Mesothelial cell of epicardium (in vitro differentiated cells): ENCODE results near the gene AMN1. TPM values are rescaled to one million over a fixed set of nuclear protein-coding genes. Genes with fewer than 3 reads are reported as not detected.
"Not testable (repeated sequence)": the region's sequence is repeated elsewhere in the genome, so short reads cannot be mapped to it uniquely, and the experiment has no call there.

Source experiments
- DNase-seq, 2 experiments: peaks; one replicate each; pipeline ENCODE4 v3.0.0; 2021; ENCODE audit warnings: low spot score in 2 of 2; ENCODE audit not compliant: unreplicated experiment in 2 of 2
- H3K27ac Mint-ChIP-seq: 2 replicates; pipeline ENCODE4 v1.8.0; 2021; ENCODE audit warnings: mixed read lengths
- H3K27me3 Mint-ChIP-seq: 2 replicates; pipeline ENCODE4 v1.8.0; 2021; ENCODE audit warnings: low read depth, mixed read lengths
- H3K36me3 Mint-ChIP-seq: 2 replicates; pipeline ENCODE4 v1.8.0; 2021; ENCODE audit warnings: mixed read lengths
- H3K4me1 Mint-ChIP-seq: 2 replicates; pipeline ENCODE4 v1.8.0; 2021; ENCODE audit warnings: mixed read lengths
- H3K4me3 Mint-ChIP-seq: 2 replicates; pipeline ENCODE4 v1.8.0; 2021; ENCODE audit warnings: mild to moderate bottlenecking, moderate library complexity, mixed read lengths
- H3K9me3 Mint-ChIP-seq: 2 replicates; pipeline ENCODE4 v1.8.0; 2021; ENCODE audit warnings: mixed read lengths
- CTCF ChIP-seq: fragments of 200-600 bp; sonication (generic); IDR thresholded peaks from one replicate; pipeline ENCODE4 v1.5.0; 2021; ENCODE audit warnings: antibody characterized with exemption; ENCODE audit not compliant: unreplicated experiment
- total RNA-seq: library from RNA; stranded (reverse); gene quantifications from 3 replicates; pipeline ENCODE4 v1.2.1, GENCODE V29; 2021

AMN1 gene
- total RNA-seq, 1 donor from 2014 or later: 15.3 TPM

GRCh38 chr12:31768046-31768445, 39.2 kb upstream of the AMN1 start:
- Mint-ChIP-seq H3K27me3 (no peaks in the 10 kb centered on the region), H3K36me3 (peaks cover 12% of the 10 kb centered on the region), H3K4me3 (no peak overlapping the region), H3K9me3 (peaks cover 23% of the 10 kb centered on the region), H3K27ac (no peak overlapping the region), H3K4me1 (peaks cover 7% of the 10 kb centered on the region)
- TF ChIP-seq CTCF: no peak
- no peak for DNase-seq

- DNase-seq: no peak
- H3K9me3 Mint-ChIP-seq: peaks cover 19% of the 10 kb centered on the region
- H3K4me3 Mint-ChIP-seq: no peak overlapping the region
- no peaks in the 10 kb centered on the region for H3K4me1 Mint-ChIP-seq
- TF ChIP-seq CTCF: no peak
- H3K36me3 Mint-ChIP-seq: peaks cover 4% of the 10 kb centered on the region
- no peaks in the 10 kb centered on the region for H3K27me3 Mint-ChIP-seq
- H3K27ac Mint-ChIP-seq: no peak overlapping the region
Observed at GRCh38 chr12:31765931-31766330, 37.1 kb upstream of the AMN1 start.

- no peak overlapping the region for H3K27ac Mint-ChIP-seq
- TF ChIP-seq CTCF: no peak
- no peak overlapping the region for H3K4me3 Mint-ChIP-seq
- H3K4me1 Mint-ChIP-seq: no peaks in the 10 kb centered on the region
- no peaks in the 10 kb centered on the region for H3K36me3 Mint-ChIP-seq
- no peak for DNase-seq
- peaks cover 14% of the 10 kb centered on the region for H3K9me3 Mint-ChIP-seq
- H3K27me3 Mint-ChIP-seq: no peaks in the 10 kb centered on the region
Observed at GRCh38 chr12:31759632-31760459, 31.0 kb upstream of the AMN1 start.

- not testable (repeated sequence) for H3K36me3 Mint-ChIP-seq, H3K4me1 Mint-ChIP-seq, H3K9me3 Mint-ChIP-seq, H3K27ac Mint-ChIP-seq, H3K27me3 Mint-ChIP-seq, DNase-seq, H3K4me3 Mint-ChIP-seq
Observed at GRCh38 chr12:31758297-31758696, 29.5 kb upstream of the AMN1 start.

GRCh38 chr12:31756977-31757420, 28.2 kb upstream of the AMN1 start:
- peaks cover 3% of the 10 kb centered on the region for H3K4me1 Mint-ChIP-seq
- H3K36me3 Mint-ChIP-seq: no peaks in the 10 kb centered on the region
- H3K27ac Mint-ChIP-seq: no peak overlapping the region
- TF ChIP-seq CTCF: no peak
- H3K4me3 Mint-ChIP-seq: no peak overlapping the region
- no peaks in the 10 kb centered on the region for H3K27me3 Mint-ChIP-seq
- no peak for DNase-seq
- no peaks in the 10 kb centered on the region for H3K9me3 Mint-ChIP-seq

- TF ChIP-seq CTCF: no peak
- Mint-ChIP-seq H3K27ac (no peak overlapping the region), H3K27me3 (no peaks in the 10 kb centered on the region), H3K36me3 (peaks cover 13% of the 10 kb centered on the region), H3K4me1 (peaks cover 12% of the 10 kb centered on the region), H3K9me3 (peaks cover 20% of the 10 kb centered on the region), H3K4me3 (no peak overlapping the region)
- no peak for DNase-seq
Observed at GRCh38 chr12:31752450-31752849, 23.6 kb upstream of the AMN1 start.
